Liver (tissue), 9 donors: ENCODE data around the gene PTPN18. TPM values are rescaled to one million over a fixed set of nuclear protein-coding genes. Genes with fewer than 3 reads are reported as not detected.

ENCODE experiments used
- DNase-seq: peaks from one replicate; pipeline ENCODE4 v3.0.0-alpha.2; 2017; ENCODE audit warnings: low spot score
- H3K27ac ChIP-seq, 2 donors: one replicate each; pipeline ENCODE4 v1.7.0; 2013; ENCODE audit warnings: inconsistent platforms in 2 of 2, low read length in 2 of 2, control low read depth in 1 of 2, low read depth in 1 of 2, mild to moderate bottlenecking in 1 of 2
- H3K27me3 ChIP-seq, 4 donors: one replicate each; pipeline versions ENCODE4 v1.6.1 to v1.7.0; 2013; ENCODE audit warnings: low read length in 3 of 4, inconsistent platforms in 1 of 4, mild to moderate bottlenecking in 1 of 4, moderate library complexity in 1 of 4; ENCODE audit not compliant: control insufficient read depth in 4 of 4, insufficient read depth in 4 of 4
- H3K36me3 ChIP-seq, 4 donors: one replicate each; pipeline versions ENCODE4 v1.6.1 to v1.7.0; 2013; ENCODE audit warnings: low read length in 3 of 4, mild to moderate bottlenecking in 3 of 4, low read depth in 1 of 4, moderate library complexity in 1 of 4; ENCODE audit not compliant: control insufficient read depth in 4 of 4, insufficient read depth in 3 of 4
- H3K4me1 ChIP-seq, 4 donors: one replicate each; pipeline versions ENCODE4 v1.6.1 to v1.7.0; 2013; ENCODE audit warnings: low read length in 3 of 4, mild to moderate bottlenecking in 3 of 4, moderate library complexity in 1 of 4; ENCODE audit not compliant: control insufficient read depth in 4 of 4, insufficient read depth in 4 of 4
- H3K4me3 ChIP-seq, 3 donors: one replicate each; pipeline versions ENCODE4 v1.6.1 to v1.7.0; 2013; ENCODE audit warnings: low read length in 3 of 3, control low read depth in 1 of 3, low read depth in 1 of 3, mild to moderate bottlenecking in 1 of 3
- H3K9ac ChIP-seq, 2 donors: one replicate each; pipeline ENCODE4 v1.7.0; 2013; ENCODE audit warnings: low read length in 2 of 2, mild to moderate bottlenecking in 2 of 2, moderate library complexity in 2 of 2, control low read depth in 1 of 2, low read depth in 1 of 2
- H3K9me3 ChIP-seq, 4 donors: one replicate each; pipeline versions ENCODE4 v1.6.1 to v1.7.0; 2013; ENCODE audit warnings: low read length in 3 of 4; ENCODE audit not compliant: control insufficient read depth in 4 of 4
- CTCF ChIP-seq: fragments of 150-350 bp; IDR thresholded peaks from 2 replicates; pipeline ENCODE4 v1.5.1; 2017; ENCODE audit warnings: improper control_type of control experiment, low read depth, low read length; ENCODE audit not compliant: missing input control
- EGR1 ChIP-seq, 2 donors: IDR thresholded peaks; 2 replicates each; pipeline ENCODE4 v1.6.1; 2016 to 2018; ENCODE audit warnings: antibody characterized with exemption in 2 of 2, low read depth in 2 of 2
- FOXA1 ChIP-seq: IDR thresholded peaks from 2 replicates; pipeline ENCODE4 v1.6.1; 2016; ENCODE audit warnings: antibody characterized with exemption
- FOXA2 ChIP-seq: IDR thresholded peaks from 2 replicates; pipeline ENCODE4 v1.6.1; 2016; ENCODE audit warnings: antibody characterized with exemption
- GABPA ChIP-seq, 2 donors: IDR thresholded peaks in 1 of 2; conservative IDR thresholded peaks in 1 of 2; 2 replicates each; pipeline ENCODE4 v1.6.1; 2016; ENCODE audit warnings: antibody characterized with exemption in 2 of 2, mild to moderate bottlenecking in 1 of 2, moderate library complexity in 1 of 2
- HNF4A ChIP-seq, 2 donors: conservative IDR thresholded peaks; 2 replicates each; pipeline ENCODE4 v1.6.1; 2016; ENCODE audit warnings: antibody characterized with exemption in 2 of 2, mild to moderate bottlenecking in 2 of 2
- HNF4G ChIP-seq: IDR thresholded peaks from 2 replicates; pipeline ENCODE4 v1.6.1; 2016; ENCODE audit warnings: antibody characterized with exemption
- JUND ChIP-seq, 2 donors: IDR thresholded peaks; 2 replicates each; pipeline ENCODE4 v1.6.1; 2016; ENCODE audit warnings: antibody characterized with exemption in 2 of 2
- MAX ChIP-seq: IDR thresholded peaks from 2 replicates; pipeline ENCODE4 v1.6.1; 2016; ENCODE audit warnings: antibody characterized with exemption
- NR2F2 ChIP-seq: IDR thresholded peaks from 2 replicates; pipeline ENCODE4 v1.6.1; 2016; ENCODE audit warnings: antibody characterized with exemption
- RAD21 ChIP-seq, 2 donors: IDR thresholded peaks; 2 replicates each; pipeline ENCODE4 v1.6.1; 2016; ENCODE audit warnings: antibody characterized with exemption in 2 of 2, mild to moderate bottlenecking in 2 of 2
- REST ChIP-seq: IDR thresholded peaks from 2 replicates; pipeline ENCODE4 v1.6.1; 2016; ENCODE audit warnings: antibody characterized with exemption, mild to moderate bottlenecking
- RXRA ChIP-seq, 2 donors: IDR thresholded peaks; 2 replicates each; pipeline ENCODE4 v1.6.1; 2017 to 2018; ENCODE audit warnings: antibody characterized with exemption in 2 of 2, mild to moderate bottlenecking in 1 of 2
- SP1 ChIP-seq: IDR thresholded peaks from 2 replicates; pipeline ENCODE4 v1.6.1; 2018; ENCODE audit warnings: antibody characterized with exemption, mild to moderate bottlenecking
- TAF1 ChIP-seq: conservative IDR thresholded peaks from 2 replicates; pipeline ENCODE4 v1.6.1; 2016; ENCODE audit warnings: antibody characterized with exemption, mild to moderate bottlenecking
- YY1 ChIP-seq: IDR thresholded peaks from 2 replicates; pipeline ENCODE4 v1.6.1; 2016; ENCODE audit warnings: antibody characterized with exemption, mild to moderate bottlenecking
- ZBTB33 ChIP-seq: IDR thresholded peaks from 2 replicates; pipeline ENCODE4 v1.6.1; 2016; ENCODE audit warnings: antibody characterized with exemption
- WGBS: extraction: QIAGEN DNeasy Blood & Tissue Kit; methylation state at CpG from one replicate; pipeline ENCODE4 v1.1.7; 2013; 5-methylcytosine and 5-hydroxymethylcytosine counted together
- polyA plus RNA-seq, 2 donors: library from polyadenylated mRNA; stranded (reverse) in 1 of 2; unstranded in 1 of 2; fragments of 200-250 nt in 1 of 2; fragments of >200 nt in 1 of 2; fragmentation: Nextera tagmentation in 1 of 2; extraction: Ambion mirVana in 1 of 2; gene quantifications; one replicate each; pipeline versions ENCODE4 v1.2.1 to v1.2.3, GENCODE V29; 2013 to 2015
- total RNA-seq, 2 donors: library from RNA; depleted of rRNA; stranded (reverse); fragments of >200 nt; gene quantifications; one replicate each; pipeline ENCODE4 v1.2.3, GENCODE V29; 2014
- donor health status: healthy.
- donor health status: healthy.
- donor health status: healthy.
- donor health status: healthy.
- donor health status: healthy.

PTPN18 gene
- total and polyA plus RNA-seq, 4 donors, result 14.0 to 28.6 (median 16.7) TPM

GRCh38 chr2:130376433-130377293 lies 20.8 kb downstream of the PTPN18 start:
- Histone ChIP-seq H3K4me1 (peaks cover 0 to 8% (median 5%) of the 10 kb centered on the region in 4 donors), H3K9ac (no peak overlapping the region), H3K4me3 (no peak overlapping the region), H3K27ac (no peak overlapping the region), H3K27me3 (no peaks in the 10 kb centered on the region), H3K36me3 (no peaks in the 10 kb centered on the region), H3K9me3 (no peaks in the 10 kb centered on the region)
- no peak for TF ChIP-seq FOXA2
- no peak for TF ChIP-seq MAX
- TF ChIP-seq EGR1 (IDR thresholded peaks at IDR 0.05; ENCODE audit: low read depth in 2 of 2), result no peak
- no peak for TF ChIP-seq CTCF
- no peak for TF ChIP-seq SP1
- TF ChIP-seq HNF4A (conservative IDR thresholded peaks at IDR 0.05), result no peak
- no peak for TF ChIP-seq ZBTB33
- TF ChIP-seq TAF1, result no peak
- TF ChIP-seq JUND (IDR thresholded peaks at IDR 0.05), result no peak
- TF ChIP-seq GABPA (IDR thresholded peaks at IDR 0.05 in 1 of 2, conservative IDR thresholded peaks at IDR 0.05 in 1 of 2), result no peak
- TF ChIP-seq REST, result no peak
- TF ChIP-seq HNF4G, result no peak
- no peak for TF ChIP-seq RAD21 (IDR thresholded peaks at IDR 0.05)
- 83% methylated on average over 11 of the region's 11 CpGs for WGBS
- DNase-seq, result no peak

GRCh38 chr2:130377491-130377890 lies 21.6 kb downstream of the PTPN18 start:
- no peak overlapping the region for H3K27ac ChIP-seq
- TF ChIP-seq YY1 (no peak), TAF1 (no peak), RXRA (IDR thresholded peaks at IDR 0.05) (no peak), FOXA1 (no peak), NR2F2 (no peak), FOXA2 (no peak), SP1 (no peak), HNF4A (conservative IDR thresholded peaks at IDR 0.05) (no peak), GABPA (IDR thresholded peaks at IDR 0.05 in 1 of 2, conservative IDR thresholded peaks at IDR 0.05 in 1 of 2) (no peak), EGR1 (IDR thresholded peaks at IDR 0.05; ENCODE audit: low read depth in 2 of 2) (no peak)
- peaks cover 0 to 6% (median 5%) of the 10 kb centered on the region in 4 donors for H3K4me1 ChIP-seq
- DNase-seq, result no peak
- no peaks in the 10 kb centered on the region for H3K36me3 ChIP-seq
- no peaks in the 10 kb centered on the region for H3K27me3 ChIP-seq
- no peak overlapping the region for H3K4me3 ChIP-seq
- WGBS, result 91% methylated on average over 5 of the region's 5 CpGs
- no peaks in the 10 kb centered on the region for H3K9me3 ChIP-seq
- no peak overlapping the region for H3K9ac ChIP-seq
